Stomach (tissue), 9 donors: ENCODE data around the gene ERCC2. TPM values are rescaled to one million over a fixed set of nuclear protein-coding genes. Genes with fewer than 3 reads are reported as not detected.

ENCODE experiments used
- DNase-seq, 2 donors: peaks; one replicate each; pipeline versions ENCODE4 v3.0.0 to v3.0.0-alpha.2; 2013 to 2019
- H3K27ac ChIP-seq, 5 donors: fragments of 200-600 bp in 4 of 5; sonication (generic) in 4 of 5; one replicate each; pipeline ENCODE4 v1.5.1; 2013 to 2019; ENCODE audit warnings: mild to moderate bottlenecking in 1 of 5, moderate library complexity in 1 of 5
- H3K27me3 ChIP-seq, 3 donors: fragments of 200-600 bp; sonication (generic); one replicate each; pipeline ENCODE4 v1.5.1; 2017 to 2019; ENCODE audit warnings: mixed run types in 1 of 3
- H3K36me3 ChIP-seq, 4 donors: fragments of 200-600 bp; sonication (generic); 1 replicate in 3 of 4; 2 replicates in 1 of 4; pipeline ENCODE4 v1.5.1; 2016 to 2019
- H3K4me1 ChIP-seq, 4 donors: fragments of 200-600 bp; sonication (generic); one replicate each; pipeline ENCODE4 v1.5.1; 2016 to 2019
- H3K4me3 ChIP-seq, 4 donors: fragments of 200-600 bp; sonication (generic) in 3 of 4; one replicate each; pipeline ENCODE4 v1.5.1; 2016 to 2019; ENCODE audit warnings: mild to moderate bottlenecking in 1 of 4
- H3K9me3 ChIP-seq, 4 donors: fragments of 200-600 bp; sonication (generic); one replicate each; pipeline ENCODE4 v1.5.1; 2016 to 2019
- CTCF ChIP-seq, 7 experiments: fragments of 450-650 bp in 4 of 7; fragments of 200-600 bp in 3 of 7; sonication (generic) in 3 of 7; IDR thresholded peaks; one replicate each; pipeline ENCODE4 v1.5.1; 2016 to 2019; ENCODE audit warnings: antibody characterized with exemption in 7 of 7, control low read depth in 2 of 7, mild to moderate bottlenecking in 1 of 7
- EP300 ChIP-seq: sonication (generic); formaldehyde crosslinking; IDR thresholded peaks from one replicate; pipeline ENCODE4 v1.6.1; 2017; ENCODE audit warnings: antibody characterized with exemption
- POLR2A ChIP-seq, 4 donors: fragments of 450-650 bp; IDR thresholded peaks; one replicate each; pipeline ENCODE4 v1.6.1; 2016; ENCODE audit warnings: antibody characterized with exemption in 4 of 4, control low read depth in 2 of 4, mild to moderate bottlenecking in 1 of 4, moderate library complexity in 1 of 4
- POLR2AphosphoS5 ChIP-seq, 3 donors: sonication (generic); formaldehyde crosslinking; IDR thresholded peaks; one replicate each; pipeline ENCODE4 v1.6.1; 2016; ENCODE audit warnings: antibody characterized with exemption in 3 of 3
- WGBS, 5 donors: extraction: QIAGEN DNeasy Blood & Tissue Kit in 3 of 5; methylation state at CpG; one replicate each; pipeline versions ENCODE4 v1.1.5 to v1.1.7; 2013 to 2018; 5-methylcytosine and 5-hydroxymethylcytosine counted together
- intact Hi-C: fragments of 100-400 bp; cut with DNase I; formaldehyde crosslinking; loops from one replicate; pipeline ENCODE4 v1.15.1; 2023; ENCODE audit warnings: low total_unique reads
- polyA plus RNA-seq, 3 donors: library from polyadenylated mRNA; stranded (reverse); fragments of 200-250 nt; gene quantifications; one replicate each; pipeline ENCODE4 v1.2.3, GENCODE V29; 2013
- total RNA-seq, 5 donors: library from RNA; depleted of rRNA; stranded (reverse); fragments of >200 nt; gene quantifications; one replicate each; pipeline versions ENCODE4 v1.1.0 to v1.2.3, GENCODE V29; 2014 to 2016
- donor health status: healthy with polysubstance abuse.
- donor health status: Bipolar disorder and iron deficiency.
- donor health status: healthy.

ERCC2 gene
- total and polyA plus RNA-seq, 8 donors: 5.3 to 77.3 (median 8.7) TPM

GRCh38 chr19:45350477-45351058 lies 19.8 kb downstream of the ERCC2 start:
- 77 to 90% (median 86%) methylated on average over 7 to 17 of the region's 17 CpGs for WGBS, 5 donors
- H3K36me3 ChIP-seq: peaks cover 20 to 57% (median 54%) of the 10 kb centered on the region in 4 donors
- no peak for DNase-seq
- H3K4me1 ChIP-seq: peaks cover 0 to 6% (median 2%) of the 10 kb centered on the region in 4 donors
- no peak overlapping the region for H3K27ac ChIP-seq
- H3K27me3 ChIP-seq: peaks cover 0 to 30% (median 22%) of the 10 kb centered on the region in 3 donors
- TF ChIP-seq EP300 (no peak), POLR2AphosphoS5 (IDR thresholded peaks at IDR 0.05) (no peak), POLR2A (IDR thresholded peaks at IDR 0.05) (no peak), CTCF (IDR thresholded peaks at IDR 0.05) (no peak)
- intact Hi-C loops: no loop called here
- H3K4me3 ChIP-seq: no peak overlapping the region
- no peaks in the 10 kb centered on the region for H3K9me3 ChIP-seq

- Histone ChIP-seq H3K9me3 (no peaks in the 10 kb centered on the region), H3K4me3 (no peak overlapping the region), H3K36me3 (peaks cover 18 to 46% (median 44%) of the 10 kb centered on the region in 4 donors), H3K27me3 (peaks cover 0 to 40% (median 29%) of the 10 kb centered on the region in 3 donors), H3K27ac (no peak overlapping the region), H3K4me1 (peaks cover 0 to 6% (median 2%) of the 10 kb centered on the region in 4 donors)
- no peak for DNase-seq
- intact Hi-C loops: no loop called here
- TF ChIP-seq POLR2A (IDR thresholded peaks at IDR 0.05) (no peak), EP300 (no peak), CTCF (IDR thresholded peaks at IDR 0.05) (no peak), POLR2AphosphoS5 (IDR thresholded peaks at IDR 0.05) (no peak)
- 80 to 89% (median 84%) methylated on average over 13 to 17 of the region's 17 CpGs for WGBS, 5 donors
These were observed 20.9 kb downstream of the ERCC2 start for GRCh38 chr19:45349430-45349941.

- TF ChIP-seq POLR2A (IDR thresholded peaks at IDR 0.05): no peak
- no peak for TF ChIP-seq POLR2AphosphoS5 (IDR thresholded peaks at IDR 0.05)
- no peak for TF ChIP-seq CTCF (IDR thresholded peaks at IDR 0.05)
- TF ChIP-seq EP300: no peak
- peaks cover 0 to 6% (median 2%) of the 10 kb centered on the region in 4 donors for H3K4me1 ChIP-seq
- DNase-seq: no peak
- WGBS, 5 donors: 47 to 75% (median 69%) methylated on average over 3 of the region's 3 CpGs
- H3K4me3 ChIP-seq: no peak overlapping the region
- H3K27ac ChIP-seq: no peak overlapping the region
- H3K27me3 ChIP-seq: peaks cover 0 to 44% (median 29%) of the 10 kb centered on the region in 3 donors
- intact Hi-C loops: no loop called here
- peaks cover 14 to 42% (median 40%) of the 10 kb centered on the region in 4 donors for H3K36me3 ChIP-seq
- H3K9me3 ChIP-seq: no peaks in the 10 kb centered on the region
These were observed 21.3 kb downstream of the ERCC2 start for GRCh38 chr19:45349126-45349415.

- Histone ChIP-seq H3K4me1 (peaks cover 0 to 6% (median 2%) of the 10 kb centered on the region in 4 donors), H3K27ac (no peak overlapping the region), H3K4me3 (no peak overlapping the region), H3K27me3 (peaks cover 0 to 44% (median 29%) of the 10 kb centered on the region in 3 donors), H3K9me3 (no peaks in the 10 kb centered on the region), H3K36me3 (peaks cover 12 to 36% (median 34%) of the 10 kb centered on the region in 4 donors)
- no peak for DNase-seq
- TF ChIP-seq EP300 (no peak), POLR2AphosphoS5 (IDR thresholded peaks at IDR 0.05) (no peak), POLR2A (IDR thresholded peaks at IDR 0.05) (no peak), CTCF (IDR thresholded peaks at IDR 0.05) (no peak)
- intact Hi-C loops: no loop called here
- 73 to 77% (median 76%) methylated on average over 16 to 23 of the region's 23 CpGs for WGBS, 5 donors
These were observed 21.8 kb downstream of the ERCC2 start for GRCh38 chr19:45348367-45349125.
